ENCODE results near the gene KCTD13. TPM values are rescaled to one million over a fixed set of nuclear protein-coding genes. Genes with fewer than 3 reads are reported as not detected.

The KCTD13 gene
- total and polyA plus RNA-seq, 2 donors from 2014 or later: 9.9 to 25.8 TPM

DNA sequence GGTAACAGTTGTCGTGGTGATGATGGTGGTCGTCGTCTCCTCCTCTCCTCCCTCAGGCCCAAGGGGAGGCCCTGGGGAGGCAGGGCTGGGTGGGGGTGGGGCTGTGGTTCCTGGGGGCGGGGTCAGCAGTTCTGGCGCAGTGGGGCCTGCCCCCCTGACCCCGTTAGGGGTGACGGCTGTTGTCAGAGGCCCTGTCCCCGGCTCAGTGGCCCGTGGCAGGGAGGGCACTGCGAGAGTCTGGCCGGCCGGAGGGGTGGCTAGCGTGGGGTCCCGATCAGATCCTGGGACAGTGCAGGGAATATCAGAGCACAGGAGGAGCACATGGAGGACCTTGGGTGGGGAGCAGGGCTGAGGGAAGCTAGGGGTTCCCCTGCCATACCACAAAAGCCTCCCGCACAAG lies 29.2 kb downstream of the KCTD13 start:
- H3K27me3 ChIP-seq (ENCODE audit: control insufficient read depth, insufficient read depth, low read length): no peaks in the 10 kb centered on the region
- no peaks in the 10 kb centered on the region for H3K36me3 ChIP-seq (ENCODE audit: control insufficient read depth in 2 of 3, insufficient read depth in 3 of 3, low read length in 3 of 3)
- H3K4me1 ChIP-seq (ENCODE audit: control insufficient read depth in 2 of 3, insufficient read depth in 2 of 3, low read depth in 1 of 3, low read length in 3 of 3): peaks cover 0 to 5% (median 3%) of the 10 kb centered on the region in 3 donors
- no peaks in the 10 kb centered on the region for H3K9me3 ChIP-seq (ENCODE audit: control insufficient read depth in 2 of 3, insufficient read depth in 1 of 3, low read length in 3 of 3)
- no peak for TF ChIP-seq CTCF (IDR thresholded peaks at IDR 0.05; ENCODE audit: borderline replicate concordance, extremely low read depth, insufficient read depth)
- no peak overlapping the region for H3K4me3 ChIP-seq (ENCODE audit: low read length in 3 of 3)
- H3K27ac ChIP-seq (ENCODE audit: low read depth in 2 of 2, low read length in 2 of 2): no peak overlapping the region
- intact Hi-C loops (cut with DNase I): no loop called here
- no peak overlapping the region for H3K9ac ChIP-seq (ENCODE audit: low read length in 3 of 3)
- FAIRE-seq: no peak
- DNase-seq: no peak

DNA sequence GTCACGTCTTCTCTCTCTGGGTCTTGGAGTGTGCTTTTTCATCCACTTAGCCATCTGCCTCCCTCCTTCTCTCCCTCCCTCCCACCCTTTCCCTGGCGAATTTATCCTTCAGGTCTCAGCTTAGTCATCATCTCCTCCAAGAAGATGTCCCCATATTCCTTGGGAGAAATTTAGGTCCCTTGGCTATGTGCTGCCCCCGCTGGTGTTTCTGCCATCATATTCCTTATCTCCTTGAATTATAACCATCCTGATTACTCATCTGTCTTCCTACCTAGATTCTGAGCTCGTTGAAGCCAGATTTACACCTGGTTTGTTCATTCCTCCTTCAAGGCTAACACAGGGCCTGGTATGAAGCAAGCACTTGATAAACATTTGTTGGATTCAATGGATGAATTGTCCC lies 31.7 kb downstream of the KCTD13 start:
- Histone ChIP-seq H3K4me3 (ENCODE audit: low read length in 3 of 3) (no peak overlapping the region), H3K27me3 (ENCODE audit: control insufficient read depth, insufficient read depth, low read length) (no peaks in the 10 kb centered on the region), H3K9ac (ENCODE audit: low read length in 3 of 3) (no peak overlapping the region), H3K9me3 (ENCODE audit: control insufficient read depth in 2 of 3, insufficient read depth in 1 of 3, low read length in 3 of 3) (no peaks in the 10 kb centered on the region), H3K36me3 (ENCODE audit: control insufficient read depth in 2 of 3, insufficient read depth in 3 of 3, low read length in 3 of 3) (no peaks in the 10 kb centered on the region), H3K4me1 (ENCODE audit: control insufficient read depth in 2 of 3, insufficient read depth in 2 of 3, low read depth in 1 of 3, low read length in 3 of 3) (no peaks in the 10 kb centered on the region), H3K27ac (ENCODE audit: low read depth in 2 of 2, low read length in 2 of 2) (no peak overlapping the region)
- DNase-seq (no peak), FAIRE-seq (no peak)
- intact Hi-C loops (cut with DNase I): no loop called here
- TF ChIP-seq CTCF (IDR thresholded peaks at IDR 0.05; ENCODE audit: borderline replicate concordance, extremely low read depth, insufficient read depth): no peak

- intact Hi-C loops (cut with DNase I): no loop called here
- no peak overlapping the region for H3K9ac ChIP-seq (ENCODE audit: low read length in 3 of 3)
- no peaks in the 10 kb centered on the region for H3K27me3 ChIP-seq (ENCODE audit: control insufficient read depth, insufficient read depth, low read length)
- no peaks in the 10 kb centered on the region for H3K4me1 ChIP-seq (ENCODE audit: control insufficient read depth in 2 of 3, insufficient read depth in 2 of 3, low read depth in 1 of 3, low read length in 3 of 3)
- no peak overlapping the region for H3K4me3 ChIP-seq (ENCODE audit: low read length in 3 of 3)
- FAIRE-seq (no peak), DNase-seq (no peak)
- H3K27ac ChIP-seq (ENCODE audit: low read depth in 2 of 2, low read length in 2 of 2): no peak overlapping the region
- no peak for TF ChIP-seq CTCF (IDR thresholded peaks at IDR 0.05; ENCODE audit: borderline replicate concordance, extremely low read depth, insufficient read depth)
- no peaks in the 10 kb centered on the region for H3K9me3 ChIP-seq (ENCODE audit: control insufficient read depth in 2 of 3, insufficient read depth in 1 of 3, low read length in 3 of 3)
- H3K36me3 ChIP-seq (ENCODE audit: control insufficient read depth in 2 of 3, insufficient read depth in 3 of 3, low read length in 3 of 3): no peaks in the 10 kb centered on the region
These were observed 32.5 kb downstream of the KCTD13 start for GRCh38 chr16:29893553-29893952.

- Histone ChIP-seq H3K36me3 (ENCODE audit: control insufficient read depth in 2 of 3, insufficient read depth in 3 of 3, low read length in 3 of 3) (no peaks in the 10 kb centered on the region), H3K27me3 (ENCODE audit: control insufficient read depth, insufficient read depth, low read length) (no peaks in the 10 kb centered on the region), H3K4me3 (ENCODE audit: low read length in 3 of 3) (no peak overlapping the region), H3K9me3 (ENCODE audit: control insufficient read depth in 2 of 3, insufficient read depth in 1 of 3, low read length in 3 of 3) (no peaks in the 10 kb centered on the region), H3K9ac (ENCODE audit: low read length in 3 of 3) (no peak overlapping the region), H3K4me1 (ENCODE audit: control insufficient read depth in 2 of 3, insufficient read depth in 2 of 3, low read depth in 1 of 3, low read length in 3 of 3) (no peaks in the 10 kb centered on the region), H3K27ac (ENCODE audit: low read depth in 2 of 2, low read length in 2 of 2) (no peak overlapping the region)
- TF ChIP-seq CTCF (IDR thresholded peaks at IDR 0.05; ENCODE audit: borderline replicate concordance, extremely low read depth, insufficient read depth): no peak
- FAIRE-seq: no peak
- intact Hi-C loops (cut with DNase I): no loop called here
- no peak for DNase-seq
These were observed 33.6 kb downstream of the KCTD13 start for GRCh38 chr16:29892458-29892813.
